ENCODE results near the gene CRYBA4.

DNA sequence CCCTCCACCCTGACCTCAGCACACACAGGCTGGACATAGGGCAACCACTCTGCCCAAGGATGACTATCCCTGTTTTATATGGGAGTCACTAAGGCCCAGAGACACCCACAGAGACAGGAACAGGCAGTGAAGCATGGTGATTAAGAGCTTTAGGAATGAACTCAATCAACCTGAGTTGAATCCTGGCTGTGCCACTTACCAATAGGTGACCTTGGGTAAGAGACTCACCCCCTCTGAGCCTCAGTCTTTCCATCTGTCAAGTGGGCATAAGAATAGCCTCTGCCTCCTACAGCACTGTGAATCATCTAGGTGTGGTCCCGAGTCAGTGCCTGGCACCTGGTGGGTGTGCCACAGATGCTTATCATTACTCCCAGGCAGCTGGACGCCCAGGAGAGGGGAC, 10.8 kb upstream of the CRYBA4 start:
- no peak for TF ChIP-seq POLR2A (IDR thresholded peaks at IDR 0.05)
- no peak for TF ChIP-seq CTCF (IDR thresholded peaks at IDR 0.05)
- no peak for TF ChIP-seq POLR2AphosphoS5 (IDR thresholded peaks at IDR 0.05)
